SKM-1 treated with dmso at 0.1 percent for 144 hours (cell line): ENCODE measurements around the gene HRH2.
"Not testable (repeated sequence)": the region's sequence is repeated elsewhere in the genome, so short reads cannot be mapped to it uniquely, and the experiment has no call there.

Experiments used
- DNase-seq: peaks from one replicate; lab custom pipeline; 2025; ENCODE audit not compliant: unreplicated experiment; lab: John Stamatoyannopoulos, UW

The HRH2 gene

DNA sequence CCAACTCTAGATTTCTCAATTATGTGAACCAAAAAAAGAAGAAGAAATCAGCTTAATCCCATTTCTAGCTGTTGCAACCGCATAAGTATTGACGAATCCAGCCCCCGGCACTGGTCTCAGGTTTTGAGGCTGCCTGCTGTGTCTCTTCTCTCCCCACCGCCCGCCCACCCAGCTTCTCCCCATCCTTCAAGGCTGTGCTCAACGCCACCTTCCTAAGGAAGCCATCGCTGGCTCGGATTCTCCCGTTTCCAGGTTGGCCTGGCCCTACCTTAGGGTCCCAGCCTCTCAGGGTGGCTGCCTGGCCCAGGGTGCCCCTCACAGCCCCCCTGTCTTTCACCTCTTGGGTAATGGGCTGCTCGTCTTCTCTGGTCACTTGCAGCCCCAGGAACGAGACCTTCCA is 77.8 kb downstream of the HRH2 start:
- no peak for DNase-seq

- no peak for DNase-seq
Observed at GRCh38 chr5:175736652-175737051, 78.8 kb downstream of the HRH2 start.

DNA sequence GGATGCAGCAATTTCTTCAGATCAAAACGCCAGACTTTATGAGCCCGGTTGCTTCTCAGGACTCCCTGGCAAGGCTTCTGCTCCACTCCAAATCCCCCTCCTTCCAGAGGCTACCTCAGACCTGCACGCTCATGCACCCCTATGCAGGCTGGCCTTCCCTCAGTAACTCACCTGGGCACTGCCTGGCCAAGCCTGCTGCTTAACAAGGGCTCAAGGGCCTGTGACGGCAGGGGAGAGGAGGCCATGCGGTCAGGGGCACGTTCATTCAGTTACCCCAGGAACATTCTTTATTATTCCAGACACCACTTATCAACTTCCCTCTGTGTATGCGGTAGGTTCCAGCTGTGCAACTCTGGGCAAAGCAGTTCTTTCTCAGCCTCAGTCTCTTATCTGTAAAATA is 79.6 kb downstream of the HRH2 start:
- no peak for DNase-seq

GRCh38 chr5:175738126-175738525 is 80.3 kb downstream of the HRH2 start:
- no peak for DNase-seq

DNA sequence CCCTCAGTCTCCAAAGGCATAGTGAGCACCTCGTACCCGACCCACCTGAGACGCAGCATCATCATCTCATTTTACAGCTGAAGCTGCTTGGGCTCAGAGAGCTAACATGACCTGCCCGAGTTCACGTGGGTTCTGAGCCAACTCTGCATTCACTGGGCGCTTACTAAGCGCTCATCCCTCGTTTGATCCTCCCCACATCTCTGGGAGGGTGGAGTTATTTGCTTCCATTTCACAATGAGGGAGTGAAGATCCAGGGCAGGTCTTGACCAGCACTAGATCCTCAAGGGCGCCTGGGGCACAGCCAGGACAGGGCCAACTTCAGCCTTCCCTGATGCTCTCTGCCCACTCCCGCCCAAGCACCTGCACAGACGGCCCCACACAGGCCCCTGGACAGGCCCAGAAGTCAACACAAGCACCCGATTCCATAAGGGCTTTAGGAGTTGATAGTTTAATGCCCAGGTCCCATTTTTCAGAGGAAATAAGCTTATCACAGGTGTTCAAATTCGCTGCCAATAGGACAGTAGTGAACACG is 80.8 kb downstream of the HRH2 start:
- DNase-seq: no peak

GRCh38 chr5:175740014-175740413 is 82.1 kb downstream of the HRH2 start:
- DNase-seq: no peak

DNA sequence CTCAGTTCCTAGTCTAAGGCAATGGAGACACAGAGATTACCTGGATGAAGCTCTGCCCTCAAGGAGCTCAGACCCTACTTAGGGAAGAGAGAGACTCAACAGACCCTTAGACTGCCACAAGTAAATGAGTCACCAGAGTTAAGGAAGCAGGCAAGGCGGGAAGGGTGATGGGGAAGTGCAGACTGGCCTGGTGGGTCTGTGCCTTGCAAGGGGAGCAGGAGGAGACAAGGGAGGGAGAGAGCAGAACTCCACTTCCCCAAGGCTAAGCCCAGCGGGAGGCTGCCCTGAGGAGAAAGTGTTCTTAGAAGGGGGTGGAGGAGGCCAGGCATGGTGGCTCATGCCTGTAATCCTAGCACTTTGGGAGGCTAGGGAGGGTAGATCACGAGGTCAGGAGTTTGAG is 83.7 kb downstream of the HRH2 start:
- DNase-seq: no peak

GRCh38 chr5:175742290-175742994 is 84.6 kb downstream of the HRH2 start:
- no peak for DNase-seq

- DNase-seq: no peak
Observed at GRCh38 chr5:175743676-175744210, 85.9 kb downstream of the HRH2 start.

- no peak for DNase-seq
Observed at GRCh38 chr5:175745210-175745609, 87.3 kb downstream of the HRH2 start.

- DNase-seq: no peak
Observed at GRCh38 chr5:175746851-175747250, 89.0 kb downstream of the HRH2 start.

GRCh38 chr5:175747539-175748060 is 89.7 kb downstream of the HRH2 start:
- DNase-seq: no peak

GRCh38 chr5:175748650-175749049 is 90.8 kb downstream of the HRH2 start:
- no peak for DNase-seq

- DNase-seq: no peak
Observed at GRCh38 chr5:175749591-175749990, 91.7 kb downstream of the HRH2 start.

DNA sequence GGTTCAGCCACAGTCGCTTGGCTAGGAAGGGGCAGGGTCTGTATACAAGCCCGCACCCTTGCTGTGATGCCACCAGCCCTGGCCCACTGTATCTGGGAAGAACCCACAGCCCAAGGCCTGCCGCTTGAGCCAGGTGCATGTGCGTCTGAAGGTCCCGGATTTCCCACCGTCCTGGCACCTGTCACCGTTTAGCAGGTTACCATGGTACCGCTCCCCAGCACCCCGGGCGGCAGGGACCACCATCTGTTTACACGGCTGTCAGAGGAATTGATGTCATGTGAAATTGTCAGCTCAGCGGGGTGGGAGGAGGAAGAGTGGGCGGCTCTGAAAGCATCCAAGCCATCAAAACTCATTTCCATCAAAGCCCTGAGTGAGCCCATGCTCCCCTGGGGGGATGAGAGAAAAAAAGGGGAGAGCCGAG is 92.7 kb downstream of the HRH2 start:
- no peak for DNase-seq

- no peak for DNase-seq
Observed at GRCh38 chr5:175751369-175751768, 93.5 kb downstream of the HRH2 start.

DNA sequence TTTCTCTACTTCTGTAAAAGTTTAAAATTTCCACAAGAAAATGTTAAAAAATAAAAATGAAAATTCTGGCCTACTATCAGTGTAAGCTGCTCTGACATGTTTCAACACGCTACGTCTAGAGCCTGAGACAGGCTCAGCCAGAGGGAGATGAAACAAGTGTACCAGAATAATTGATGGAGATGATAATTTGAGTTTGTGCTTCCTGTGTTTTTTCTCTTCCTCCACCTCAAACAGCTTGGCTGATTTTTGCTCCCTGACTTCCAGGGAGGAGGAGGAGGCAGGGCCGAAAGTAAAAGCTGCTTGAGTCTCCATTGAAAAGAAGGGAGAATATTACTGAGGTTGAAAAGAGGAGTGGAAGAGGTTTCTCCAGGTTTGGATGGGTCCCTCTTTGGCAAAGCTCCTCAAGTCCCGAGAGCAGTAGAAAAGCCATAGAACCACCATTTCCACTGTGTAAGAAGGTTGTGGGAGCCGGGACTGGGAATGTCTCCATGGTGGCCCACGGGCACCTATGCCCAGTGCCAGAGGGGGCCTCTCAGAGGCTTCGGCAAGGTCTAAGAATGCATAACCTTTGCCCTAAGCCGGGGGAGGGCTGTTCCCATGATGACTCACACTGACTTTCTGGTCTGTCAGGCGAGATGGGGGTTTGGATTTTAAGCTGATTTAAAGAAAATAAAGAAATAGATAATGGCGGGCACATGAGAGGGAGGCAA is 95.1 kb downstream of the HRH2 start:
- DNase-seq: no peak

- no peak for DNase-seq
Observed at GRCh38 chr5:175753536-175754402, 95.9 kb downstream of the HRH2 start.

DNA sequence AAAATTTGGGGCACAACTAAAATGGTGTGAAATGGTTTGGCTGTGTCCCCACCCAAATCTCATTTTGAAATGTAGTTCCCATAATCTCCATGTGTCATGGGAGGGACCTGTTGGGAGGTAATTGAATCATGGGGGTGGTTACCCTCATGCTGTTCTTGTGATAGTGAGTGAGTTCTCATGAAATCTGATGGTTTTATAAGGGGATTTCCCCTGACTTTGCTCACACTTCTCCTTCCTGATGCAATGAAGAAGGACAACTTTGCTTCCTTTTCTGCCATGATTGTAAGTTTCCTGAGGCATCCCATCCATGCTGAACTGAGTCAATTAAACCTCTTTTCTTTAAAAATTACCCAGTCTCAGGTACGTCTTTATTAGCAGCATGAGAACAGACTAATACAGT is 102.1 kb downstream of the HRH2 start:
- DNase-seq: not testable (repeated sequence)
